HG03457 (cell line): Measurements from ENCODE around the gene LAMA2.

Source experiments
- ATAC-seq: cut with Tn5 transposase; IDR thresholded peaks from one replicate; pipeline ENCODE4 v1.9.1; 2021; ENCODE audit warnings: moderate number of reproducible peaks; ENCODE audit not compliant: unreplicated experiment

The LAMA2 gene

GRCh38 chr6:129500958-129501739 lies 618.2 kb downstream of the LAMA2 start:
- ATAC-seq = no peak

- ATAC-seq = no peak
Observed at GRCh38 chr6:129501740-129502660, 619.1 kb downstream of the LAMA2 start.

- ATAC-seq = no peak
Observed at GRCh38 chr6:129504456-129504855, 621.5 kb downstream of the LAMA2 start.

- ATAC-seq = no peak
Observed at GRCh38 chr6:129507059-129507807, 624.3 kb downstream of the LAMA2 start.

GRCh38 chr6:129507846-129508245 lies 624.9 kb downstream of the LAMA2 start:
- no peak for ATAC-seq

- ATAC-seq = no peak
Observed at GRCh38 chr6:129508477-129509145, 625.7 kb downstream of the LAMA2 start.

- no peak for ATAC-seq
Observed at GRCh38 chr6:129510950-129511349, 628.0 kb downstream of the LAMA2 start.

- ATAC-seq = no peak
Observed at GRCh38 chr6:129513471-129513870, 630.5 kb downstream of the LAMA2 start.

GRCh38 chr6:129515004-129515403 lies 632.1 kb downstream of the LAMA2 start:
- no peak for ATAC-seq

- ATAC-seq = no peak
Observed at GRCh38 chr6:129516005-129516404, 633.1 kb downstream of the LAMA2 start.

- ATAC-seq = no peak
Observed at GRCh38 chr6:129516787-129517186, 633.8 kb downstream of the LAMA2 start.

GRCh38 chr6:129517288-129517687 lies 634.4 kb downstream of the LAMA2 start:
- no peak for ATAC-seq

GRCh38 chr6:129519750-129520149 lies 636.8 kb downstream of the LAMA2 start:
- ATAC-seq = no peak

GRCh38 chr6:129521946-129522345 lies 639.0 kb downstream of the LAMA2 start:
- ATAC-seq = no peak

- no peak for ATAC-seq
Observed at GRCh38 chr6:129523816-129524215, 640.9 kb downstream of the LAMA2 start.

- ATAC-seq = no peak
Observed at GRCh38 chr6:129525055-129525454, 642.1 kb downstream of the LAMA2 start.

GRCh38 chr6:129534926-129535325 lies 652.0 kb downstream of the LAMA2 start:
- ATAC-seq = no peak

- ATAC-seq = no peak
Observed at GRCh38 chr6:129536271-129536670, 653.3 kb downstream of the LAMA2 start.

GRCh38 chr6:129539032-129539431 lies 656.1 kb downstream of the LAMA2 start:
- ATAC-seq = no peak

GRCh38 chr6:129542705-129543104 lies 659.8 kb downstream of the LAMA2 start:
- ATAC-seq = no peak

GRCh38 chr6:129543981-129544380 lies 661.0 kb downstream of the LAMA2 start:
- no peak for ATAC-seq
